Liver (tissue), 9 donors: ENCODE data around the gene PDZD11. TPM values are rescaled to one million over a fixed set of nuclear protein-coding genes. Genes with fewer than 3 reads are reported as not detected.

Experiments
- DNase-seq: peaks from one replicate; pipeline ENCODE4 v3.0.0-alpha.2; 2017; ENCODE audit warnings: low spot score
- H3K27ac ChIP-seq, 2 donors: one replicate each; pipeline ENCODE4 v1.7.0; 2013; ENCODE audit warnings: inconsistent platforms in 2 of 2, low read length in 2 of 2, control low read depth in 1 of 2, low read depth in 1 of 2, mild to moderate bottlenecking in 1 of 2
- H3K27me3 ChIP-seq, 4 donors: one replicate each; pipeline versions ENCODE4 v1.6.1 to v1.7.0; 2013; ENCODE audit warnings: low read length in 3 of 4, inconsistent platforms in 1 of 4, mild to moderate bottlenecking in 1 of 4, moderate library complexity in 1 of 4; ENCODE audit not compliant: control insufficient read depth in 4 of 4, insufficient read depth in 4 of 4
- H3K36me3 ChIP-seq, 4 donors: one replicate each; pipeline versions ENCODE4 v1.6.1 to v1.7.0; 2013; ENCODE audit warnings: low read length in 3 of 4, mild to moderate bottlenecking in 3 of 4, low read depth in 1 of 4, moderate library complexity in 1 of 4; ENCODE audit not compliant: control insufficient read depth in 4 of 4, insufficient read depth in 3 of 4
- H3K4me1 ChIP-seq, 4 donors: one replicate each; pipeline versions ENCODE4 v1.6.1 to v1.7.0; 2013; ENCODE audit warnings: low read length in 3 of 4, mild to moderate bottlenecking in 3 of 4, moderate library complexity in 1 of 4; ENCODE audit not compliant: control insufficient read depth in 4 of 4, insufficient read depth in 4 of 4
- H3K4me3 ChIP-seq, 3 donors: one replicate each; pipeline versions ENCODE4 v1.6.1 to v1.7.0; 2013; ENCODE audit warnings: low read length in 3 of 3, control low read depth in 1 of 3, low read depth in 1 of 3, mild to moderate bottlenecking in 1 of 3
- H3K9ac ChIP-seq, 2 donors: one replicate each; pipeline ENCODE4 v1.7.0; 2013; ENCODE audit warnings: low read length in 2 of 2, mild to moderate bottlenecking in 2 of 2, moderate library complexity in 2 of 2, control low read depth in 1 of 2, low read depth in 1 of 2
- H3K9me3 ChIP-seq, 4 donors: one replicate each; pipeline versions ENCODE4 v1.6.1 to v1.7.0; 2013; ENCODE audit warnings: low read length in 3 of 4; ENCODE audit not compliant: control insufficient read depth in 4 of 4
- EGR1 ChIP-seq, 2 donors: IDR thresholded peaks; 2 replicates each; pipeline ENCODE4 v1.6.1; 2016 to 2018; ENCODE audit warnings: antibody characterized with exemption in 2 of 2, low read depth in 2 of 2
- FOXA1 ChIP-seq: IDR thresholded peaks from 2 replicates; pipeline ENCODE4 v1.6.1; 2016; ENCODE audit warnings: antibody characterized with exemption
- FOXA2 ChIP-seq: IDR thresholded peaks from 2 replicates; pipeline ENCODE4 v1.6.1; 2016; ENCODE audit warnings: antibody characterized with exemption
- GABPA ChIP-seq, 2 donors: IDR thresholded peaks in 1 of 2; conservative IDR thresholded peaks in 1 of 2; 2 replicates each; pipeline ENCODE4 v1.6.1; 2016; ENCODE audit warnings: antibody characterized with exemption in 2 of 2, mild to moderate bottlenecking in 1 of 2, moderate library complexity in 1 of 2
- HNF4A ChIP-seq, 2 donors: conservative IDR thresholded peaks; 2 replicates each; pipeline ENCODE4 v1.6.1; 2016; ENCODE audit warnings: antibody characterized with exemption in 2 of 2, mild to moderate bottlenecking in 2 of 2
- HNF4G ChIP-seq: IDR thresholded peaks from 2 replicates; pipeline ENCODE4 v1.6.1; 2016; ENCODE audit warnings: antibody characterized with exemption
- JUND ChIP-seq, 2 donors: IDR thresholded peaks; 2 replicates each; pipeline ENCODE4 v1.6.1; 2016; ENCODE audit warnings: antibody characterized with exemption in 2 of 2
- NR2F2 ChIP-seq: IDR thresholded peaks from 2 replicates; pipeline ENCODE4 v1.6.1; 2016; ENCODE audit warnings: antibody characterized with exemption
- RAD21 ChIP-seq, 2 donors: IDR thresholded peaks; 2 replicates each; pipeline ENCODE4 v1.6.1; 2016; ENCODE audit warnings: antibody characterized with exemption in 2 of 2, mild to moderate bottlenecking in 2 of 2
- RXRA ChIP-seq, 2 donors: IDR thresholded peaks; 2 replicates each; pipeline ENCODE4 v1.6.1; 2017 to 2018; ENCODE audit warnings: antibody characterized with exemption in 2 of 2, mild to moderate bottlenecking in 1 of 2
- SP1 ChIP-seq: IDR thresholded peaks from 2 replicates; pipeline ENCODE4 v1.6.1; 2018; ENCODE audit warnings: antibody characterized with exemption, mild to moderate bottlenecking
- TAF1 ChIP-seq: conservative IDR thresholded peaks from 2 replicates; pipeline ENCODE4 v1.6.1; 2016; ENCODE audit warnings: antibody characterized with exemption, mild to moderate bottlenecking
- YY1 ChIP-seq: IDR thresholded peaks from 2 replicates; pipeline ENCODE4 v1.6.1; 2016; ENCODE audit warnings: antibody characterized with exemption, mild to moderate bottlenecking
- WGBS: extraction: QIAGEN DNeasy Blood & Tissue Kit; methylation state at CpG from one replicate; pipeline ENCODE4 v1.1.7; 2013; 5-methylcytosine and 5-hydroxymethylcytosine counted together
- polyA plus RNA-seq, 2 donors: library from polyadenylated mRNA; stranded (reverse) in 1 of 2; unstranded in 1 of 2; fragments of 200-250 nt in 1 of 2; fragments of >200 nt in 1 of 2; fragmentation: Nextera tagmentation in 1 of 2; extraction: Ambion mirVana in 1 of 2; gene quantifications; one replicate each; pipeline versions ENCODE4 v1.2.1 to v1.2.3, GENCODE V29; 2013 to 2015
- total RNA-seq, 2 donors: library from RNA; depleted of rRNA; stranded (reverse); fragments of >200 nt; gene quantifications; one replicate each; pipeline ENCODE4 v1.2.3, GENCODE V29; 2014
- TF ChIP-seq, protein P1 (sequence below): IDR thresholded peaks from 2 replicates; pipeline ENCODE4 v1.6.1; 2016; ENCODE audit warnings: antibody characterized with exemption, mild to moderate bottlenecking
- TF ChIP-seq, protein P2 (sequence below): IDR thresholded peaks from 2 replicates; pipeline ENCODE4 v1.6.1; 2016; ENCODE audit warnings: antibody characterized with exemption
- TF ChIP-seq, protein P3 (sequence below): IDR thresholded peaks from 2 replicates; pipeline ENCODE4 v1.6.1; 2016; ENCODE audit warnings: antibody characterized with exemption
- TF ChIP-seq, protein P4 (sequence below): IDR thresholded peaks from 2 replicates; pipeline ENCODE4 v1.6.1; 2016; ENCODE audit warnings: antibody characterized with exemption
- TF ChIP-seq, protein P5 (sequence below): fragments of 150-350 bp; IDR thresholded peaks from 2 replicates; pipeline ENCODE4 v1.5.1; 2017; ENCODE audit warnings: improper control_type of control experiment, low read depth, low read length; ENCODE audit not compliant: missing input control
- donor health status: healthy.
- donor health status: healthy.
- donor health status: healthy.
- donor health status: healthy.
- donor health status: healthy.

Gene PDZD11
- total and polyA plus RNA-seq, 4 donors, result 8.5 to 25.9 (median 15.8) TPM

DNA sequence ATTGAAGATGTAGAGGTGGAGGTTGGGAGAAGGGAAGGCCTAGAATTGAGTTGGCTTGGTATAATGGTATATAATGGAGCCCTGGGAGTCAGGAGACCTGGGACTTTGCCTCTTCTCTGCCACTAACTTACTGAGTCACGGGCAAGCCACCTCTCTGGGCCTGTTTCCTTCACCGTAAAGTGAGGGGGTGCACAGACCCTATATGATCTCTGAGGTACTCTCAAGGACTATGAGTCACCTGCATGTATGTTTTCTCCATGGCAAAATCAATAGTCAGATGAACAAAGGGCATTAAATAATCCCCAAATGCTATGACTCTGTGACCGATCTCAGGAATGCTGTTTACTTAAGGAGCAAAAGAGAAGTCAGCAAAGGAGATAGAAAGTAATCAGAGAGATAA lies 34.8 kb downstream of the PDZD11 start:
- 99% methylated on average over 3 of the region's 3 CpGs for WGBS
- Histone ChIP-seq H3K27ac (no peak overlapping the region), H3K36me3 (no peaks in the 10 kb centered on the region), H3K9ac (no peak overlapping the region), H3K9me3 (no peaks in the 10 kb centered on the region), H3K4me1 (no peaks in the 10 kb centered on the region), H3K4me3 (no peak overlapping the region), H3K27me3 (no peaks in the 10 kb centered on the region)
- no peak for DNase-seq
- TF ChIP-seq EGR1 (IDR thresholded peaks at IDR 0.05; ENCODE audit: low read depth in 2 of 2), result no peak
- no peak for TF ChIP-seq RAD21 (IDR thresholded peaks at IDR 0.05)
- TF ChIP-seq SP1, result no peak
- TF ChIP-seq, protein P1, sequence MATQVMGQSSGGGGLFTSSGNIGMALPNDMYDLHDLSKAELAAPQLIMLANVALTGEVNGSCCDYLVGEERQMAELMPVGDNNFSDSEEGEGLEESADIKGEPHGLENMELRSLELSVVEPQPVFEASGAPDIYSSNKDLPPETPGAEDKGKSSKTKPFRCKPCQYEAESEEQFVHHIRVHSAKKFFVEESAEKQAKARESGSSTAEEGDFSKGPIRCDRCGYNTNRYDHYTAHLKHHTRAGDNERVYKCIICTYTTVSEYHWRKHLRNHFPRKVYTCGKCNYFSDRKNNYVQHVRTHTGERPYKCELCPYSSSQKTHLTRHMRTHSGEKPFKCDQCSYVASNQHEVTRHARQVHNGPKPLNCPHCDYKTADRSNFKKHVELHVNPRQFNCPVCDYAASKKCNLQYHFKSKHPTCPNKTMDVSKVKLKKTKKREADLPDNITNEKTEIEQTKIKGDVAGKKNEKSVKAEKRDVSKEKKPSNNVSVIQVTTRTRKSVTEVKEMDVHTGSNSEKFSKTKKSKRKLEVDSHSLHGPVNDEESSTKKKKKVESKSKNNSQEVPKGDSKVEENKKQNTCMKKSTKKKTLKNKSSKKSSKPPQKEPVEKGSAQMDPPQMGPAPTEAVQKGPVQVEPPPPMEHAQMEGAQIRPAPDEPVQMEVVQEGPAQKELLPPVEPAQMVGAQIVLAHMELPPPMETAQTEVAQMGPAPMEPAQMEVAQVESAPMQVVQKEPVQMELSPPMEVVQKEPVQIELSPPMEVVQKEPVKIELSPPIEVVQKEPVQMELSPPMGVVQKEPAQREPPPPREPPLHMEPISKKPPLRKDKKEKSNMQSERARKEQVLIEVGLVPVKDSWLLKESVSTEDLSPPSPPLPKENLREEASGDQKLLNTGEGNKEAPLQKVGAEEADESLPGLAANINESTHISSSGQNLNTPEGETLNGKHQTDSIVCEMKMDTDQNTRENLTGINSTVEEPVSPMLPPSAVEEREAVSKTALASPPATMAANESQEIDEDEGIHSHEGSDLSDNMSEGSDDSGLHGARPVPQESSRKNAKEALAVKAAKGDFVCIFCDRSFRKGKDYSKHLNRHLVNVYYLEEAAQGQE, result no peak
- TF ChIP-seq, protein P2, sequence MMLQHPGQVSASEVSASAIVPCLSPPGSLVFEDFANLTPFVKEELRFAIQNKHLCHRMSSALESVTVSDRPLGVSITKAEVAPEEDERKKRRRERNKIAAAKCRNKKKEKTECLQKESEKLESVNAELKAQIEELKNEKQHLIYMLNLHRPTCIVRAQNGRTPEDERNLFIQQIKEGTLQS, result no peak
- TF ChIP-seq, protein P3, sequence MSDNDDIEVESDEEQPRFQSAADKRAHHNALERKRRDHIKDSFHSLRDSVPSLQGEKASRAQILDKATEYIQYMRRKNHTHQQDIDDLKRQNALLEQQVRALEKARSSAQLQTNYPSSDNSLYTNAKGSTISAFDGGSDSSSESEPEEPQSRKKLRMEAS, result no peak
- TF ChIP-seq, protein P4, sequence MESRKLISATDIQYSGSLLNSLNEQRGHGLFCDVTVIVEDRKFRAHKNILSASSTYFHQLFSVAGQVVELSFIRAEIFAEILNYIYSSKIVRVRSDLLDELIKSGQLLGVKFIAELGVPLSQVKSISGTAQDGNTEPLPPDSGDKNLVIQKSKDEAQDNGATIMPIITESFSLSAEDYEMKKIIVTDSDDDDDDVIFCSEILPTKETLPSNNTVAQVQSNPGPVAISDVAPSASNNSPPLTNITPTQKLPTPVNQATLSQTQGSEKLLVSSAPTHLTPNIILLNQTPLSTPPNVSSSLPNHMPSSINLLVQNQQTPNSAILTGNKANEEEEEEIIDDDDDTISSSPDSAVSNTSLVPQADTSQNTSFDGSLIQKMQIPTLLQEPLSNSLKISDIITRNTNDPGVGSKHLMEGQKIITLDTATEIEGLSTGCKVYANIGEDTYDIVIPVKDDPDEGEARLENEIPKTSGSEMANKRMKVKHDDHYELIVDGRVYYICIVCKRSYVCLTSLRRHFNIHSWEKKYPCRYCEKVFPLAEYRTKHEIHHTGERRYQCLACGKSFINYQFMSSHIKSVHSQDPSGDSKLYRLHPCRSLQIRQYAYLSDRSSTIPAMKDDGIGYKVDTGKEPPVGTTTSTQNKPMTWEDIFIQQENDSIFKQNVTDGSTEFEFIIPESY, result no peak
- no peak for TF ChIP-seq HNF4A (conservative IDR thresholded peaks at IDR 0.05)
- no peak for TF ChIP-seq YY1
- no peak for TF ChIP-seq JUND (IDR thresholded peaks at IDR 0.05)
- TF ChIP-seq FOXA2, result no peak
- no peak for TF ChIP-seq FOXA1
- TF ChIP-seq RXRA (IDR thresholded peaks at IDR 0.05), result no peak
- no peak for TF ChIP-seq NR2F2
- no peak for TF ChIP-seq TAF1
- TF ChIP-seq HNF4G, result no peak

DNA sequence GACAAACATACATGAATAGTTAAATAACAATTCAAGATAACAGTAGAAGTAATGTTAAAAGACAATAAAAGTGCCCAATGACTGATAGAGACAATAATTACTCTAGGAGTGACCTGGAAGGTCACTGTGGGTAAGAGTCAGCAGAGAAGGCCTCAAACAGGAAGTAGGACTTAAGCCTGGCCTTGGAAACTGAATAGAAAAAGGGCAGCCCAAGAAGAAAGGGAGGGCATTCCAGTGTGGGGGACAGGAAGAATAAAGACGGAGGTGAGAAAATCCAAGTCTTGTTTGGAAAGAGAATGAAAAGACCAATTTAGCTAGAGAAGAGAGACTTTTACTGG lies 35.7 kb downstream of the PDZD11 start:
- Histone ChIP-seq H3K4me1 (no peaks in the 10 kb centered on the region), H3K4me3 (no peak overlapping the region), H3K9me3 (no peaks in the 10 kb centered on the region), H3K36me3 (no peaks in the 10 kb centered on the region), H3K27me3 (no peaks in the 10 kb centered on the region), H3K9ac (no peak overlapping the region), H3K27ac (no peak overlapping the region)
- TF ChIP-seq, protein P1, result no peak
- TF ChIP-seq HNF4A (conservative IDR thresholded peaks at IDR 0.05), result no peak
- TF ChIP-seq, protein P3, result no peak
- no peak for TF ChIP-seq JUND (IDR thresholded peaks at IDR 0.05)
- no peak for TF ChIP-seq HNF4G
- TF ChIP-seq GABPA (IDR thresholded peaks at IDR 0.05 in 1 of 2, conservative IDR thresholded peaks at IDR 0.05 in 1 of 2), result no peak
- no peak for TF ChIP-seq SP1
- TF ChIP-seq RAD21 (IDR thresholded peaks at IDR 0.05), result no peak
- no peak for TF ChIP-seq EGR1 (IDR thresholded peaks at IDR 0.05; ENCODE audit: low read depth in 2 of 2)
- TF ChIP-seq FOXA2, result no peak
- TF ChIP-seq, protein P5, sequence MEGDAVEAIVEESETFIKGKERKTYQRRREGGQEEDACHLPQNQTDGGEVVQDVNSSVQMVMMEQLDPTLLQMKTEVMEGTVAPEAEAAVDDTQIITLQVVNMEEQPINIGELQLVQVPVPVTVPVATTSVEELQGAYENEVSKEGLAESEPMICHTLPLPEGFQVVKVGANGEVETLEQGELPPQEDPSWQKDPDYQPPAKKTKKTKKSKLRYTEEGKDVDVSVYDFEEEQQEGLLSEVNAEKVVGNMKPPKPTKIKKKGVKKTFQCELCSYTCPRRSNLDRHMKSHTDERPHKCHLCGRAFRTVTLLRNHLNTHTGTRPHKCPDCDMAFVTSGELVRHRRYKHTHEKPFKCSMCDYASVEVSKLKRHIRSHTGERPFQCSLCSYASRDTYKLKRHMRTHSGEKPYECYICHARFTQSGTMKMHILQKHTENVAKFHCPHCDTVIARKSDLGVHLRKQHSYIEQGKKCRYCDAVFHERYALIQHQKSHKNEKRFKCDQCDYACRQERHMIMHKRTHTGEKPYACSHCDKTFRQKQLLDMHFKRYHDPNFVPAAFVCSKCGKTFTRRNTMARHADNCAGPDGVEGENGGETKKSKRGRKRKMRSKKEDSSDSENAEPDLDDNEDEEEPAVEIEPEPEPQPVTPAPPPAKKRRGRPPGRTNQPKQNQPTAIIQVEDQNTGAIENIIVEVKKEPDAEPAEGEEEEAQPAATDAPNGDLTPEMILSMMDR, result no peak
- TF ChIP-seq YY1, result no peak
- TF ChIP-seq RXRA (IDR thresholded peaks at IDR 0.05), result no peak
- TF ChIP-seq, protein P2, result no peak
- no peak for TF ChIP-seq FOXA1
- WGBS, result 89% methylated on average over 1 of the region's 1 CpG
- DNase-seq, result no peak
